ENCODE measurements around the gene SPHK1.

SPHK1 gene

DNA sequence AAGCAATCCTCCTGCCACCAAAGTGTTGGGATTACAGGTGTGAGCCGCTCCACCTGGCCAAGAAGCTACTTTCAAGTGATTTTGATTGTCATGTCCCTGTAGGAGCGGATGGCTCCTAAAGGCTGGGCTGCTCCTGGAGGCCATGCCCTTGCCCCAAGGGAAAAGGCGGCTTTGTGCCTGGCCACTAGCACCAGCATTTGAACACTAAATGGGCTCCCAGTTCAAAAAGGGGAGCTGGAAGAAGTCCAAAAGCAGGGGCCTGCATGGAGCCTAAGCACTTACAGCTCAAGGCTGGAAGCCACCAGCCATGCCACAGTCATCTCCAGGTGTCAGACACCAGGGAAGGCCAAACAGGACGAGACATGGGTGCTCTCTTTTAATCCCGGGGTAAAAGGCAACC is 26.8 kb downstream of the SPHK1 start:
- no peak overlapping the region for H3K4me3 ChIP-seq (ENCODE audit: low read length)
- TF ChIP-seq, protein P1, sequence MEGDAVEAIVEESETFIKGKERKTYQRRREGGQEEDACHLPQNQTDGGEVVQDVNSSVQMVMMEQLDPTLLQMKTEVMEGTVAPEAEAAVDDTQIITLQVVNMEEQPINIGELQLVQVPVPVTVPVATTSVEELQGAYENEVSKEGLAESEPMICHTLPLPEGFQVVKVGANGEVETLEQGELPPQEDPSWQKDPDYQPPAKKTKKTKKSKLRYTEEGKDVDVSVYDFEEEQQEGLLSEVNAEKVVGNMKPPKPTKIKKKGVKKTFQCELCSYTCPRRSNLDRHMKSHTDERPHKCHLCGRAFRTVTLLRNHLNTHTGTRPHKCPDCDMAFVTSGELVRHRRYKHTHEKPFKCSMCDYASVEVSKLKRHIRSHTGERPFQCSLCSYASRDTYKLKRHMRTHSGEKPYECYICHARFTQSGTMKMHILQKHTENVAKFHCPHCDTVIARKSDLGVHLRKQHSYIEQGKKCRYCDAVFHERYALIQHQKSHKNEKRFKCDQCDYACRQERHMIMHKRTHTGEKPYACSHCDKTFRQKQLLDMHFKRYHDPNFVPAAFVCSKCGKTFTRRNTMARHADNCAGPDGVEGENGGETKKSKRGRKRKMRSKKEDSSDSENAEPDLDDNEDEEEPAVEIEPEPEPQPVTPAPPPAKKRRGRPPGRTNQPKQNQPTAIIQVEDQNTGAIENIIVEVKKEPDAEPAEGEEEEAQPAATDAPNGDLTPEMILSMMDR (conservative IDR thresholded peaks at IDR 0.05; ENCODE audit: low read depth, low read length) = no peak
- DNase-seq (ENCODE audit: low read depth) = no peak

DNA sequence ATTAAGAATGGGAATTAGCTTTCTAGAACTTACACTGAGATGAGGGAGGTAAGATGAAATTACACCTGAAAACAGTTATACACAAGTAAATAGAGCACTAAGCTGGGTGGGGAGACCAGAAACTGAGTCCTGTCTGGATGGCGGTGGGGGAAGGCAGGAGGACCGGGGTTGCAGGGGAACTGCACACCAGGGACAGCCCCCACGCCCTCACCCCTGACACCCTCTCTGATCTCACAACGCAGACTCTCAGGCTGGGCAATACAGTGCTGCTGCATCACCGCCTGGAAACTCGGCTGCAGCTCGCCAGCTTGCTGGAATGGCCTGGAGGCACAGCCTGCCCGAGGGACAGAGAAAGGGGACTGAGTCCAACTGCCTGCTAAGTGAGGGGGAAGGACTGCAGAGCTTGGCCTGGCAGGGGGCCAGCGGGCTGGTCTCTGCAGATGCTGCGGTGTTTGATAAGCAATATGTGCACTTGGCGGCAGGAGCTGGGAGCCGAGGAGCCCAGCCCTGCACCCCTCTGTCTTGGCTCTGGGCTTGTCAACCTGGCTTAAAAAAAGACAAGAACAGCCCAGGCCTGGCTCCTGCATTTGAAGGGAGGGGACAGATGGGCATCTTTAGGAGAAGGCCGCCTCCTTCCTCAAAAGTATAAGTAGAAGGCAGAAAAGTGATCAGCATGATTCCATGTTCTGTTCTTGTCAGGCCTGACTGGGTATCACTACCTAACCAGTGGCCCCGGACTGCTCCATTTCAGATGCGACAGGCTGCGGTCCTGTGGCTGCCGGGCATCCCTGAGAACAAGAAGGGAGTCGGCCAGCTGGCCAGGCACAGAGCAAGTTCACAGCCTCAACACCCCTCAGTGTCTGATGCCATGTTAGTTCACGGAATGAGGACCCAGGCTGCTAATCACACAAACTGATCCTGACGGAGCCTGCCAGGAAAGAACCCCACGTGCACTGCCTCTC is 30.2 kb downstream of the SPHK1 start:
- no peak overlapping the region for H3K4me3 ChIP-seq (ENCODE audit: low read length)
- no peak for DNase-seq (ENCODE audit: low read depth)
- TF ChIP-seq, protein P1 (conservative IDR thresholded peaks at IDR 0.05; ENCODE audit: low read depth, low read length) = no peak

DNA sequence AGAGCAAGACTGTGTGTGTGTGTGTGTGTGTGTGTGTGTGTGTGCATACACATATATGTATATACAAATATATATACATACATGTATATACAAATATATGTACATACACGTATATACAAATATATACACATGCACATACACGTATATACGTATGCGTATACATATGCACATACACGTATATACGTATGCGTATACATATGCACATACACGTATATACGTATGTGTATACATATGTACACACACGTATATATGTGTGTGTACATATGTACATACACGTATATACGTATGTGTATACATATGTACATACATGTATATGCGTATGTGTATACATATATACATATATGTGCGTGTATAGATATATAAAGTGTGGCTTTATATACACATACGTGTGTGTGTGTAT is 31.4 kb downstream of the SPHK1 start:
- no peak for DNase-seq (ENCODE audit: low read depth)
- TF ChIP-seq, protein P1 (conservative IDR thresholded peaks at IDR 0.05; ENCODE audit: low read depth, low read length) = no peak
- no peak overlapping the region for H3K4me3 ChIP-seq (ENCODE audit: low read length)

DNA sequence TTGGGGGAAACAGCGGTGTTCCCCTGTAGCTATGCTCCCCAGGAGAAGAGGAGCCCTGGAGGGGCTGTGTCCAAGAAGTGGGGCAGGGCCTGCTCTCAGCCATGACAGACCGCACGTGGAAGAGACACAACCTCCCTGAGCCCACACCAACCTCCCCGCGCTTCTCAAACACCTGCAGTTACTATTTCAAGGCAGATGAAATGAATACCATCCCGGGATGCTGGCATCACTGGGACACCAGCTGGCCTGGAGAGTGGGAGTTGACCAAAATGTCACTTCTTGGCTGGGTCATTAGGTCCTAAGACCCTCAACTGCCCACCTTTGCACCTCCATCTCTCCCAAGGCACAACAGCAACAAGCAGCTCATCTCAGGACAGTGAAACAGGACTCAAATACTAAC is 32.0 kb downstream of the SPHK1 start:
- DNase-seq (ENCODE audit: low read depth) = no peak
- TF ChIP-seq, protein P1 (conservative IDR thresholded peaks at IDR 0.05; ENCODE audit: low read depth, low read length) = no peak
- no peak overlapping the region for H3K4me3 ChIP-seq (ENCODE audit: low read length)

DNA sequence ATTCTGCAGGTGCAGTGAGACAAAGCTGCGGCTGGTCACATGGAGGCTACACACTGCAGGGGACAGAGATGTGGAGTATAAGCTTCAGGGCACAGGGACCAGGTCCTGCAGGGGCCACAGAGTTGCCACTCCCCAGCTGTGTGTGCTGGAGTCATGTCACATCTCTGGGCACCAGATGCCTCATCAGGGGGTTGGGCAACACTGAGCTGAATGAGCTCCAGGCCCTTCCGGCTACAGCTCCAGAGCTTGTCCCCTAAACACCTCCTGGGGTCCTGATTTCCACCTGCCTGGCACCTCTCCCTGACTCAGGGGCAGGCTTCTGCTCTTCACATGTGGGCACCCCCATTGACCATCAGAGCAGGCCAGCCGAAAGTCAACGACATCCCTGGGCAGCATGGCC is 32.5 kb downstream of the SPHK1 start:
- DNase-seq (ENCODE audit: low read depth) = no peak
- TF ChIP-seq, protein P1 (conservative IDR thresholded peaks at IDR 0.05; ENCODE audit: low read depth, low read length) = no peak
- H3K4me3 ChIP-seq (ENCODE audit: low read length) = no peak overlapping the region

DNA sequence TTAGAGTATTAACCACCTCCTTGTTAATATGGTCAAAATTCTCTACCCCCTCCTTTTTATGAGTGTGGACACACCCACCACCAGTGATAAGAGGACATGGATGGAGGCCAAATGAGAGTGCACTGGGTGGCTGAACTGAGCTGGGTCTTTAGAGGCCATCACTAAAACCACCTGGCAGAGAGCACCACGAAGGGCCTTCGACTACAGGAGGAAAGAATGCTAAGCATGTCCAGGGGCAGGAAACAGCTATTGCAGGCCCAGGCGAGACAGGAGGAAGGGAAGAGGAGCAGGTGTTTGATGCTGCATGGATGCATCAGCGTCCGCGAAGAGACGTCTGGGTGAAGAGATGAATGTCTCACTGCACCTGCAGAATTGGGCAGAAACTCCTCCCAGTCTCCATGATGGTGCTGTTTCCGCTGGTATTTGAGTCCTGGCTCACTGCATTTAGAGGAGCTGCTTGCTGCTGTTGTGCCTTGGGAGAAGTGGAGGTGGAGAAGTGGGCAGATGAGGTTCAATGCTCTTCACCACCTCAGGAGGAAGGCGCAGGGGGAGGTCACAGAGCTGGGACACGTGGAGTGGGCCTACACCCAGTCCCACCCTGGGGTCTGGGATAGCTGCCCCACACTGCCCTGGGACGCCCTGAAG is 33.2 kb downstream of the SPHK1 start:
- H3K4me3 ChIP-seq (ENCODE audit: low read length) = no peak overlapping the region
- DNase-seq (ENCODE audit: low read depth) = no peak
- TF ChIP-seq, protein P1 (conservative IDR thresholded peaks at IDR 0.05; ENCODE audit: low read depth, low read length) = no peak
